ENCODE results near the gene C6orf163. TPM values are rescaled to one million over a fixed set of nuclear protein-coding genes. Genes with fewer than 3 reads are reported as not detected.

Gene C6orf163
- total RNA-seq, 1 donor from 2014 or later: 4.5 TPM

- intact Hi-C loops (cut with DNase I): no loop called here
- no peak for DNase-seq (ENCODE audit: low spot score)
Observed at GRCh38 chr6:87350516-87350915, 5.9 kb downstream of the C6orf163 start.

- DNase-seq (ENCODE audit: low spot score): no peak
- intact Hi-C loops (cut with DNase I): no loop called here
Observed at GRCh38 chr6:87351583-87351982, 7.0 kb downstream of the C6orf163 start.

- intact Hi-C loops (cut with DNase I): no loop called here
- no peak for DNase-seq (ENCODE audit: low spot score)
Observed at GRCh38 chr6:87356181-87356580, 11.6 kb downstream of the C6orf163 start.

- intact Hi-C loops (cut with DNase I): no loop called here
- DNase-seq (ENCODE audit: low spot score): no peak
Observed at GRCh38 chr6:87357479-87358196, 13.0 kb downstream of the C6orf163 start.

- no peak for DNase-seq (ENCODE audit: low spot score)
- intact Hi-C loops (cut with DNase I): no loop called here
Observed at GRCh38 chr6:87364602-87365252, 20.1 kb downstream of the C6orf163 start.

GRCh38 chr6:87366072-87366827 is 21.6 kb downstream of the C6orf163 start:
- intact Hi-C loops (cut with DNase I): no loop called here
- DNase-seq (ENCODE audit: low spot score): no peak

GRCh38 chr6:87366899-87367298 is 22.3 kb downstream of the C6orf163 start:
- intact Hi-C loops (cut with DNase I): no loop called here
- DNase-seq (ENCODE audit: low spot score): no peak

GRCh38 chr6:87373377-87373776 is 28.8 kb downstream of the C6orf163 start:
- DNase-seq (ENCODE audit: low spot score): no peak
- intact Hi-C loops (cut with DNase I): no loop called here

- intact Hi-C loops (cut with DNase I): no loop called here
- DNase-seq (ENCODE audit: low spot score): no peak
Observed at GRCh38 chr6:87375315-87375714, 30.7 kb downstream of the C6orf163 start.

- intact Hi-C loops (cut with DNase I): no loop called here
- DNase-seq (ENCODE audit: low spot score): no peak
Observed at GRCh38 chr6:87376643-87377042, 32.0 kb downstream of the C6orf163 start.

- no peak for DNase-seq (ENCODE audit: low spot score)
- intact Hi-C loops (cut with DNase I): no loop called here
Observed at GRCh38 chr6:87378947-87379346, 34.3 kb downstream of the C6orf163 start.

GRCh38 chr6:87382861-87383260 is 38.2 kb downstream of the C6orf163 start:
- no peak for DNase-seq (ENCODE audit: low spot score)
- intact Hi-C loops (cut with DNase I): no loop called here

- no peak for DNase-seq (ENCODE audit: low spot score)
- intact Hi-C loops (cut with DNase I): no loop called here
Observed at GRCh38 chr6:87384038-87384437, 39.4 kb downstream of the C6orf163 start.

- intact Hi-C loops (cut with DNase I): no loop called here
- no peak for DNase-seq (ENCODE audit: low spot score)
Observed at GRCh38 chr6:87384449-87384848, 39.8 kb downstream of the C6orf163 start.

- no peak for DNase-seq (ENCODE audit: low spot score)
Observed at GRCh38 chr6:87391334-87391733, 46.7 kb downstream of the C6orf163 start.

GRCh38 chr6:87393026-87393622 is 48.5 kb downstream of the C6orf163 start:
- DNase-seq (ENCODE audit: low spot score): no peak
- intact Hi-C loops (cut with DNase I): loop anchor here (10.0 kb wide), 1 partner anchor 552 kb away; no protein-coding TSS in a partner anchor

More at GRCh38 chr6:87391334-87391733, 46.7 kb downstream of the C6orf163 start:
- intact Hi-C loops (cut with DNase I): loop anchor here (10.0 kb wide), 1 partner anchor 553 kb away; no protein-coding TSS in a partner anchor

- DNase-seq (ENCODE audit: low spot score): no peak
- intact Hi-C loops (cut with DNase I): loop anchor here (10.0 kb wide), 1 partner anchor 549 kb away; no protein-coding TSS in a partner anchor
Observed at GRCh38 chr6:87395431-87395830, 50.8 kb downstream of the C6orf163 start.

GRCh38 chr6:87396595-87397392 is 52.2 kb downstream of the C6orf163 start:
- intact Hi-C loops (cut with DNase I): loop anchor here (10.0 kb wide), 1 partner anchor 548 kb away; no protein-coding TSS in a partner anchor

GRCh38 chr6:87397656-87398055 is 53.0 kb downstream of the C6orf163 start:
- intact Hi-C loops (cut with DNase I): loop anchor here (10.0 kb wide), 1 partner anchor 547 kb away; no protein-coding TSS in a partner anchor
- DNase-seq (ENCODE audit: low spot score): no peak

More at GRCh38 chr6:87396595-87397392, 52.2 kb downstream of the C6orf163 start:
- no peak for DNase-seq (ENCODE audit: low spot score)

Measured in cardiac septum (tissue), 1 donor.